Vagina (tissue), 2 donors: ENCODE results near the gene TOMM40. TPM values are rescaled to one million over a fixed set of nuclear protein-coding genes. Genes with fewer than 3 reads are reported as not detected.

ENCODE experiments used
- DNase-seq, 2 donors: peaks; one replicate each; pipeline ENCODE4 v3.0.0-alpha.2; 2017; ENCODE audit errors: extremely low spot score in 2 of 2
- H3K27ac ChIP-seq: fragments of 200-600 bp; sonication (generic); one replicate; pipeline ENCODE4 v1.5.1; 2019
- H3K27me3 ChIP-seq: fragments of 200-600 bp; sonication (generic); one replicate; pipeline ENCODE4 v1.5.1; 2019
- H3K36me3 ChIP-seq, 2 donors: fragments of 200-600 bp; sonication (generic); one replicate each; pipeline ENCODE4 v1.5.1; 2017 to 2019
- H3K4me1 ChIP-seq: fragments of 200-600 bp; sonication (generic); one replicate; pipeline ENCODE4 v1.5.1; 2019
- H3K4me3 ChIP-seq, 2 donors: fragments of 200-600 bp; sonication (generic); 1 replicate in 1 of 2; 2 replicates in 1 of 2; pipeline ENCODE4 v1.5.1; 2016 to 2019
- H3K9me3 ChIP-seq: fragments of 200-600 bp; sonication (generic); one replicate; pipeline ENCODE4 v1.5.1; 2019
- CTCF ChIP-seq, 3 experiments: fragments of 450-650 bp in 2 of 3; fragments of 200-600 bp in 1 of 3; sonication (generic) in 1 of 3; IDR thresholded peaks; one replicate each; pipeline ENCODE4 v1.5.1; 2017 to 2019; ENCODE audit warnings: antibody characterized with exemption in 3 of 3, mild to moderate bottlenecking in 2 of 3, moderate library complexity in 2 of 3
- POLR2A ChIP-seq, 2 donors: fragments of 450-650 bp; IDR thresholded peaks; one replicate each; pipeline ENCODE4 v1.6.1; 2017; ENCODE audit warnings: antibody characterized with exemption in 2 of 2, mild to moderate bottlenecking in 2 of 2, moderate library complexity in 2 of 2
- POLR2AphosphoS5 ChIP-seq, 2 donors: sonication (generic); formaldehyde crosslinking; IDR thresholded peaks; one replicate each; pipeline ENCODE4 v1.9.0; 2017; ENCODE audit warnings: antibody characterized with exemption in 2 of 2, mild to moderate bottlenecking in 2 of 2, low read depth in 1 of 2; ENCODE audit not compliant: insufficient read depth in 1 of 2
- intact Hi-C: fragments of 100-400 bp; cut with DNase I; formaldehyde crosslinking; loops from one replicate; pipeline ENCODE4 v1.15.1; 2023
- total RNA-seq: library from RNA; depleted of rRNA; stranded (reverse); fragments of >200 nt; gene quantifications from one replicate; pipeline ENCODE4 v1.2.3, GENCODE V29; 2016

The TOMM40 gene
- total RNA-seq, 1 donor from 2014 or later: 31.4 TPM

- no peak for TF ChIP-seq CTCF (IDR thresholded peaks at IDR 0.05)
- no peak for TF ChIP-seq POLR2A (IDR thresholded peaks at IDR 0.05)
- TF ChIP-seq POLR2AphosphoS5 (IDR thresholded peaks at IDR 0.05; ENCODE audit: insufficient read depth in 1 of 2, low read depth in 1 of 2): no peak
- Histone ChIP-seq H3K9me3 (no peaks in the 10 kb centered on the region), H3K4me1 (peaks cover 14% of the 10 kb centered on the region), H3K4me3 (no peak overlapping the region), H3K27me3 (no peaks in the 10 kb centered on the region), H3K27ac (no peak overlapping the region), H3K36me3 (peaks cover 0 to 43% of the 10 kb centered on the region in 2 donors)
- no peak for DNase-seq
- intact Hi-C loops: no loop called here
These were observed 18.4 kb upstream of the TOMM40 start for GRCh38 chr19:44872661-44873060.

GRCh38 chr19:44874317-44874716 is 16.7 kb upstream of the TOMM40 start:
- peaks cover 0 to 53% of the 10 kb centered on the region in 2 donors for H3K36me3 ChIP-seq
- no peak overlapping the region for H3K27ac ChIP-seq
- peaks cover 14% of the 10 kb centered on the region for H3K4me1 ChIP-seq
- DNase-seq: no peak
- no peaks in the 10 kb centered on the region for H3K27me3 ChIP-seq
- H3K4me3 ChIP-seq: no peak overlapping the region
- TF ChIP-seq POLR2AphosphoS5 (IDR thresholded peaks at IDR 0.05; ENCODE audit: insufficient read depth in 1 of 2, low read depth in 1 of 2): no peak
- TF ChIP-seq CTCF (IDR thresholded peaks at IDR 0.05): no peak
- no peak for TF ChIP-seq POLR2A (IDR thresholded peaks at IDR 0.05)
- no peaks in the 10 kb centered on the region for H3K9me3 ChIP-seq
- intact Hi-C loops: no loop called here

- Histone ChIP-seq H3K27ac (no peak overlapping the region), H3K36me3 (peaks cover 0 to 53% of the 10 kb centered on the region in 2 donors), H3K27me3 (no peaks in the 10 kb centered on the region), H3K9me3 (no peaks in the 10 kb centered on the region), H3K4me1 (peaks cover 6% of the 10 kb centered on the region), H3K4me3 (no peak overlapping the region)
- intact Hi-C loops: no loop called here
- no peak for DNase-seq
- TF ChIP-seq POLR2AphosphoS5 (IDR thresholded peaks at IDR 0.05; ENCODE audit: insufficient read depth in 1 of 2, low read depth in 1 of 2) (no peak), POLR2A (IDR thresholded peaks at IDR 0.05) (no peak), CTCF (IDR thresholded peaks at IDR 0.05) (no peak)
These were observed 15.2 kb upstream of the TOMM40 start for GRCh38 chr19:44875666-44876451.

GRCh38 chr19:44876930-44877535 is 14.0 kb upstream of the TOMM40 start:
- Histone ChIP-seq H3K4me3 (no peak overlapping the region), H3K9me3 (no peaks in the 10 kb centered on the region), H3K27me3 (no peaks in the 10 kb centered on the region), H3K27ac (no peak overlapping the region), H3K36me3 (peaks cover 0 to 45% of the 10 kb centered on the region in 2 donors), H3K4me1 (peaks cover 6% of the 10 kb centered on the region)
- no peak for DNase-seq
- intact Hi-C loops: no loop called here
- no peak for TF ChIP-seq POLR2A (IDR thresholded peaks at IDR 0.05)

- peaks cover 6% of the 10 kb centered on the region for H3K4me1 ChIP-seq
- H3K27ac ChIP-seq: no peak overlapping the region
- no peaks in the 10 kb centered on the region for H3K27me3 ChIP-seq
- DNase-seq: no peak
- H3K9me3 ChIP-seq: no peaks in the 10 kb centered on the region
- H3K36me3 ChIP-seq: peaks cover 0 to 37% of the 10 kb centered on the region in 2 donors
- intact Hi-C loops: no loop called here
- TF ChIP-seq POLR2A (IDR thresholded peaks at IDR 0.05): no peak
- TF ChIP-seq CTCF (IDR thresholded peaks at IDR 0.05): no peak
- H3K4me3 ChIP-seq: no peak overlapping the region
These were observed 12.8 kb upstream of the TOMM40 start for GRCh38 chr19:44878120-44878865.
